ENCODE data around the gene FUCA2.
A peak's percentile ranks its signal among the peaks of the same experiment; 100 is the strongest.

The FUCA2 gene, protein sequence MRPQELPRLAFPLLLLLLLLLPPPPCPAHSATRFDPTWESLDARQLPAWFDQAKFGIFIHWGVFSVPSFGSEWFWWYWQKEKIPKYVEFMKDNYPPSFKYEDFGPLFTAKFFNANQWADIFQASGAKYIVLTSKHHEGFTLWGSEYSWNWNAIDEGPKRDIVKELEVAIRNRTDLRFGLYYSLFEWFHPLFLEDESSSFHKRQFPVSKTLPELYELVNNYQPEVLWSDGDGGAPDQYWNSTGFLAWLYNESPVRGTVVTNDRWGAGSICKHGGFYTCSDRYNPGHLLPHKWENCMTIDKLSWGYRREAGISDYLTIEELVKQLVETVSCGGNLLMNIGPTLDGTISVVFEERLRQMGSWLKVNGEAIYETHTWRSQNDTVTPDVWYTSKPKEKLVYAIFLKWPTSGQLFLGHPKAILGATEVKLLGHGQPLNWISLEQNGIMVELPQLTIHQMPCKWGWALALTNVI

DNA sequence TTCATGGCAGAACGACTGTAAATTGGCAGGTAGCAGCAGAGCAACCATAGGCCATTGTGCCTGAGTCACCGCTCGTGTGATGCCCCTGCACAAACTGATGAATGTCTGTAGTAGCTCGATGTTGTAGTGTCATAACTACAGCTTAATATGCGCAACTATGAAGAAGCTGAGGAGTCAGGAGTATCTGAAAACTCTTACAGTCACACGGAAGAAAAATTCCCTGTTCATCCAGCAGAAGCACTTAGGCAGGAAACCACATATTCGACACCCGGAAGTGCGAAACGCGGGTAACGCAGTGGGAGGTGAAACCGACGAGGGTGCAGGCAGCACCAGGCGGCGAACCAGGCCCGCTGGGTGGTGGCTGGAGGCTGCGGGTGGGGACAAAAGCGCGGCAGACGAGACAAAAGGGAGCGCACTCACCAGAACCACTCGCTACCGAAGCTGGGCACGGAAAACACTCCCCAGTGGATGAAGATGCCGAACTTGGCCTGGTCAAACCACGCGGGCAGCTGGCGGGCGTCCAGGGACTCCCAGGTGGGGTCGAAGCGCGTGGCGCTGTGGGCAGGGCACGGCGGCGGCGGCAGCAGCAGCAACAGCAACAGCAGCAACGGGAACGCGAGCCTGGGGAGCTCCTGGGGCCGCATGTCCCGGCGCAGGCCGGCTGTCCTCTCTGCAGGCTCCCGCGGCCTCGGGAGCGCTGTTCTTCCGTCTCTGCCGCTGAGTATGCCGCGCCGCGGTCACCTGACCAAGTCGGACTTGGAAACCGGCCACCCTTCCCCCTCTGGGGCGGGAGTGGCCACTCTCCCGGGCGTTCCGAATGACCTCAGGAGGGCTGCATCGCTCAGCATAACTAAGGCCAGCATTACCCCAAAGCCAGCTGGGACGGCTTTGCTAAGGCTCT, at the start of gene FUCA2:
Gene FUCA2 (minus strand): TSS at position 730 of the 901 bp plus-strand sequence. CDS start 86 bp downstream, at position 644.
- DNase-seq (ENCODE audit: low read depth) = peak; percentile 35

DNA sequence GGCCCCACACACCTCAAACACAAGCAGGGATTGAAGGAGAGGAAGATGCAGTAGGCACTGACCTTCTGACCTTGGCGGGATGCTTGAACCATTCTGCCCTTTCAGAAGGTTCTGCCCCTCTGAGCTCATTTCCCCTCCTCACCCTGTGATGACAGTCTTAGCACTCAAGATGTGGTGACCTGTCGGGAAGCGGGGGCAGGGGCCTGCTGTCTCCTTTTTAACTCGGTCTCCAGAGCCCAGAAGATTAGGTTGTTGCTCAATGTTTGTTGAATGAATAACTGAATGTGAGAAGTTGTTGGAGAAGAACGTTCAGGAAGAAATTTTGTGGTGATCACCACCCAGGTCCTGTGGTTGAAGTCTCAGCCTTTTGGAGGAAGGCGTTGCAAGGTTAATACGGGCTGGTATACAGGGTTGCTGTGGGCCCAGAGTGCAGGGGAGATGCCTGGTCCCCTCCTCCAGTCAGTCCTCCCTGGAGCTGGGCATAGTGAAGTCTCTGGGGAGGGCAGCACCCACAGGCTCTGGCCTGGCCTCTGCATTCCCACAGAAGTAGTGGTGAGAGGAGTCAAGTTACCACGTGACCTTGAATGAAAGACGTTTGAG, 49.7 kb upstream of the FUCA2 start:
- no peak for DNase-seq (ENCODE audit: low read depth)

DNA sequence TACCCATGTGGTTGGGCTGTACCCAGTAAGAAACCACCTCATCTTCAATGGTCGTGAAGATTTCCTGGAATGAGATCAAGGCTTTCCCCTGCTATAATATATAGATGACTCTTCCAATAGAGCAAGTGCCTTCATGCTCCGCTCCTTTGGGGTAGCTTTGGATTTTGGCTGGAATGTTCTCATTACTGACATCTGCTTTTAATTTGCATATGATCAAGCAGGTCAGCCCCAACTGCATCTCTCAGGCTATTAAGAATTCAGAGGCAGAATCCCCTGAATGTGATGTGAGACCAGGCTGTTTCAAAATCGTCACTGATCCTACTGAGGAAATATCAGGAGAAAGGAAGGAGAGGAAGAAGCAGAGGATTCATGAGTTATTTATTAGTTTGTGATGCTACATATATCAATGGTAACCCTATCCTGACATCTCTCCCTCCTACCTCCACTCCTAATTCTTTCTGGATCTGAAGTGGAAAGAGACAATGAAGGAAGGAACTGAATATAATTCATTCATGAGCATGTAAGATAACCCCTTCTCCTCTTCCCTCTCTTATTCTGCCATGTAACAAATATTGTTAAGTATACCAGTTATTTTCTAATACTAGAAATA, 47.6 kb upstream of the FUCA2 start:
- no peak for DNase-seq (ENCODE audit: low read depth)

DNA sequence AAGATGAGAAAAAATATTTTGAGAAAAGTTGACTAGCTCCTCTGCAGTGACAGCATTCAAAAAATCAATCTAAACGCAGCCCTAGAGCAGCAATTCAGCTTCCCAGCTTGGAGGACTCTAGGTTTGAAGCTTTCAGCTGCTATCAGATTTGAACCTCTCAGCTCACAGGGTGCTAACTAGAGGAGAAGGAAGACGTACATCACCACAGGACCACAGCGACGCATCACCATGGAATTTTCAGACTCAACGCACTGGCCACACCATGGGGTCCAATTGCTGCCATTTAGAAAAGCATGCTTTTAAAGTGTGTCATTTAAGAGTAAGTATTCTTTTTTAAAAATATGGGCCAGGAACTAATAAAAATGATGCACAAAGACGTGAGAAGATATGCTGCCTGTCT, 45.0 kb upstream of the FUCA2 start:
- no peak for DNase-seq (ENCODE audit: low read depth)

DNA sequence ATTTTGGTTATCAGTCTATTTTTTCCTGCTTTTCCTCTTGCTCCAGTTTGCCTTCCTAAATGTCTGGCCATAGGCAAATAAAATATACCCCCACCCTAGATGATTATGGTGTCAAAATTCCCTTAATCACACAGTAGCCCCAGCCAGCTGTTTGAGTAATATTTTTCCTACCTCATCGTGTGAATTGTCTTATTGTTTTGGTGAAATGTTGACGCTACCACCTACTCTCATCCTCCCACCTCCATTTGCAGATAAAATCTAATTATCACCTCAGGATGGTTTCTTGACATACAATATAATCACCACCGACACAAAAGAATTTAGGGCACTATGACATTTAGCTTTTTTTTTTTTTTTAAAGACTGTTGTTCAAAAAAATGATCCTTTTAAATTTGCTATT, 44.1 kb upstream of the FUCA2 start:
- DNase-seq (ENCODE audit: low read depth) = no peak

DNA sequence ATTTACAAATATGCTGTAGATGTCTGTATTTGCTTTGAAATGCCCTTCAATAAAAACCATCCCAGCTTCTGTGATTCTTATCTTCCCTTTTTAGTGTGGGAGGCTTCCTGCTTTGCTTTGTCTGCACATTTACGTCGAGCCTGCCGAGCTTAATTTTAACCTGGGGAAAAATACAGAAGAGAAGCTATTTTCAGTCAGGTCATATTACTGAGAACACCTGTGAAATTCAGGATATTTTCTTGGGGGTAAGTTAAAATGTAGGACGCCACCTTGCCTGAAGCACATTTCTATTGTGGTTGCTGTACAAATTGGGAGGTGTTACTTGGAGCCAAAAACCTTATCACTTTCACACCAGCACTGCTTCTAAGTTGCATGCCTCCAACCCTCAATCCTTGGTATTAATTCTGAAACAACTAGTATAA, 43.6 kb upstream of the FUCA2 start:
- DNase-seq (ENCODE audit: low read depth) = no peak

DNA sequence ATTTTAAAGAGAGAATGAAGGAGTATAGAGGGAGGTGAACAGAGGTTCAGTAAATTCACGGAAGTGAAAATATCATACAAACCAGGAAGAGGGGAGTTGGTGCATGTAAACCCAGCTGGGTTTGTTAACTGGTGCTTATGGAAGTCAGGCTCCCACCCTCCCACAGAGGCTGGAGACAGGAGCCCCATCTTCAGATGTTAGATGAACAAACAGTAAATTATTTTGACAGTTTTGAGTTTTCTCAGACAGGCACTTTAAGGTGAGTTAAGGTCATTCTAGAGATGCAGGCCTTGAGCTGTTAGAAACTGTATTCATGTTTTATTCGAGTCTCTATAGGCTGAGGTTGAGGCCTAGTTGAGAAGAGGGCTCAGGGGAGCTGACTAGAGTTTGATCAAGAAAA, 41.8 kb upstream of the FUCA2 start:
- DNase-seq (ENCODE audit: low read depth) = no peak

DNA sequence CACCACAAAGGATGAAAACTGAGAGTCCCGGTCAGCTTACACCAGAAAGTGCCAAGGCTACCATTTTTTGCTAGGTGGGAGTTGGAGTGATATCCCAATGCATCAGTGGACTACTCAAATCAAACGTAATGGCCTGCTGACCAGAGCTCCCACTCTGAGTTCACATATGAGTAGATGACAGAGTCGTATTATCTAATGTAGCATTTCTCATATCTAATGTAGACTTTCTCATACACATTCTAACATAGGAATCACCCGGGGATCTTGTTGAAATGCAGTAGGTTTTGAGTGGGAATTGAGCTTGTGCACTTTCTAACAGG, 38.4 kb upstream of the FUCA2 start:
- no peak for DNase-seq (ENCODE audit: low read depth)

DNA sequence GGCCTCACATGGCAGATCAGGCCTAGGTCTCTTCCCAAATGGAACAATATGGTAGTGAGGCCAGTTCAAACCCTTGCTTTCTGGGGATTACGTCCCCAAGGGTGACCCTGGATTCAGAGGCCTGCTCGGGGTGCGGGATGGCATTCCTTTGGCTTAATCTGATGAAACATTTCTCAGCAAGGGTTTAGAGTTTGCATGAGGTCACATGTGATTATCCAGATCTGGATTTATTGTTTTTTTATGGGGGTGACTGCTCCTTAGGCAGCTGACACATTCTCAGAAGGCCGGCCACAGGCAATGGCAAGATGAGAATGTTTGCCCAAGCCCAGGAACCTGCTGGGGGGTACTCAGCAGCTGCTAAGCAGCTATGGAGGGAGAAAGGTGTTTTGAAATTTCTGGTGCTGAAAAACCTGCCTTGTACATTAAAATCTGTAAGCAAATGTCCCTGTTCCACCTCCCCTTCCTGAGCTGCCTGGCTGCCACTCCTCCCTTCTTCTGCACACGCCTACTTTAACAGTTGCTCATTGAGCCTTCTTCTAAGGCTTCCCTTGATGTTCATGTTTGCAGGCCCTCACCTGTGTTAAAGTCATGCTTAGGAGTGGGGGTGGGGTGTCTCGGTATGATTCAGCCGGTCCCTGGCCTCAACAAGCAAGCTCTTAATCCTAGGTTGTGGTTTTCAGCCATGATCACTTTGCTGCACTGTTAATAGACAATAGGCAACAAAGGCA, 37.9 kb upstream of the FUCA2 start:
- no peak for DNase-seq (ENCODE audit: low read depth)

DNA sequence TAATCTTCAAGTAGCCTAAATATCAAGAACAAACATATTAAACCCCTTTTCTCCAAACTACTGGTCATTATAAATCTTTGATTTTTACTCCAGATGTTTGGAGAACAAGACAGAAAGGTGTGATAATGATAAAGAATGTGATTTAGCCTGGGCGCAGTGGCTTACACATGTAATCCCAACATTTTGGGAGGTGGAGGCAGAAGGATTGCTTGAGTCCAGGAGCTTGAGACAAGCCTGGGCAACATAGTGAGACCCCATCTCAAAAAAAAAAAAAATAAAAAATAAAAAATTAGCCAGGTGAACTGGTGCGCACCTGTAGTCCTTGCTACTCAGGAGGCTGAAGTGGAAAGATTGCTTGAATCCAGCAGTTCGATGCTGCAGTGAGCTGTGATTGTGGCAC, 35.1 kb upstream of the FUCA2 start:
- no peak for DNase-seq (ENCODE audit: low read depth)

DNA sequence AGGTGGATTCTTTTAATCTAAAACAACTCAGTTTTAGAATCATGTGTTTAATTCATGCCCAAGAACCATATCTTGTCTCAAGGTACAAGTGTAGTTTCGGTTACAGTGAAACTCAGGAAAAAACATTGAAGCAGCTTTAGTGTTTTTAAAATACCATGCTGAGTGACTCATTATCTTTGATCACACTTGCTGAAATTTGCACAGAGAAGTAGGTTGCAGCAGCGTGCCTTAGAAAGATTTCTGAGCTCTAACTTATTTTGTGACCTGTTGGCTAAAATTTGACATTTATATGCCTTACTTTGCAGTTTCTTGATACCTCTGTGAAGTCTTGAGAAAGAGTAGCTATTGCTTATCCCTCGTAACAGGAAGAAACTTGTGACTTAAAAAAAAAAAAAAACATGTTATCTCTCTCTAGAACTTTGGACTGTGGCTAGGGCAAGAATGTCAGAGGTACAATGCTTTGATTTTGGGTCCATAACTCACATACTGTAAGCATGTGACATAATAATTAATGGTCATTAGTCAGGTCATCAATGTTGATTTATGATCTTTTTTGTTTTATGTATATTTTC, 34.5 kb upstream of the FUCA2 start:
- DNase-seq (ENCODE audit: low read depth) = no peak

DNA sequence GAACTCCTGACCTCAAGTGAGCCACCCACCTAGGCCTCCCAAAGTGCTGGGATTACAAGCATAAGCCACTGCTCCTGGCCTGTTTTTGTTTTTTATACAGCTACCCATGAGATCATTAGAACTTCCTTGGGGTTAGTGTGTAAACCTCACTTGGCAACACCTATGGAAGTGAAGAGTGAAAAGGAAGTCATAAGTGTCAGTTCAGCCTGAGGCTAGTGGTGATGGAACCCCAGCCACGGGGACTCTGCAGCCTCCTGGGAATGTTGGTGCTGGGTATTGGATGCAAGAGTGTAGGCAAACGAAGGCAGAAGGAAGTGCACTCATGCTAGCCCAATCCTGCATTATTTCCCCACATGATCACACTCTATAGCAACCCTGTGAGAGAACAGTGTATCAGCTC, 33.6 kb upstream of the FUCA2 start:
- DNase-seq (ENCODE audit: low read depth) = no peak

DNA sequence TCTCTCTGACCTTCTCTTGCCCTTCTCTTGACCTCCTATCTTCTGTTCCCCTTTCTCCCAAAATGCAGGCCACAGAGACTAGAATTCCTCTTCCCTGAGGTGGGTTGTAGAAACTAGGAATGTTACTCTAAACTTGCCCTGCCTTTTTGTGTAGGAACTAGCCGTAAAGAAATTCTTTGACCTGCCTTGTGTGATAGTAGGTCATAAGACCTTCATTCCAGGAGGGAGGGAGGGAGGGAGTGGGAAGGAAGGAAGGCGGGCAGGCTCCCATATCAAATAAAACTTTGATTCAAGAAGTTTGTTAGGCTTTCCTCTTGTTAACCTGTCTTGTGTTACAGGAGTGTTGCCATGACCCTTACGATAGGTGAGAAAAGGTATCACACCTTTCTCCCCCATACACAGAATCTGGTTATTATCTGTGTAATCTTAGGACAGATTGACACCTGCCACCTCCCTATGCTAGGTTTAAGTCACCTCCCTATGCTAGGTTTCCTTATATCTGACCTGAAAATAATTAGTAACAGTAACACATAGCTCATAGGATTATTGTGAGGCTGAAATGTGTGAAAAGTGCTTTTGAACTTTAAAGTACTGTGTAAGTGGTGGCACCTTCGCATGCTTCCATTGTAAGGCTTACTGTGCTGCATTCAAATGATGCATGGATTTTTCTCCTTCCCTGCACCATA, 32.6 kb upstream of the FUCA2 start:
- DNase-seq (ENCODE audit: low read depth) = no peak

DNA sequence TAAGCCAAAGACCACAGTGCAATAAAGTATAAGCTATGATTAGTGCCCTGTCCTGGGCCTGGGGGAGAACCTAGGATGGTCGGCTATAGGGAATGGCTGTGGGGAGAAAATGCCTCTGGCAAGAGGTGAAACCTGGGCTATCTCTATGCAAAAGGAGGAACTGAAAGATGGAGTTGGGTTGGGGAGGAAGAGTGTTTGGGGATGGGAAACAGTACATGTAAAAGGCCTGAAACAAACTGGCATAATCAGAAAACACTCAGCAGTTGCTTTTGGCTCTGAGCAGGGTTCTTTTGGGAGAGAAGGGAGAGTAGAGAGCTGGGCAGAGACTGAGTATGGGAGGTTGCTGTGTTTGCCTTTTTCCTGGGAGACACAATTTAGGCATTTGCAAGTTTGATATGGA, 31.9 kb upstream of the FUCA2 start:
- DNase-seq (ENCODE audit: low read depth) = no peak

DNA sequence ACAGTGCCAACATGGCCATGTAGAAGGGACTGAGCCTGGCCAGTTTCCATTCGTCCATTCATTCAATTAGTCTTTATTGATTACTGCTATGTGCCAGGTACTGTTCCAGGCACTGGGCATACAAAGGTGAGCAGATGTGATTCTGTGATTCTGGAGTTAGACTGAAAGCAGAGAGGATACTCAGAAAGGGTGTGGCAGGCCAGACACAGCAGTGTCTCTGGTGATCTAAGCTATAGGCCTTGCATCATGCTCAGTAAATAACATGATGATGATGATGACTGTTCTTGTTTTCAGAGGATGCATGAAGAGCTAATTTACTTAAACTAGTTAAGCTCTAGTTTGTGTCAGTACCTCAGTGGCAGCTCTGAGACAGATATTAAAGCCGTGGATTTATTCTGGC, 31.4 kb upstream of the FUCA2 start:
- DNase-seq (ENCODE audit: low read depth) = no peak

DNA sequence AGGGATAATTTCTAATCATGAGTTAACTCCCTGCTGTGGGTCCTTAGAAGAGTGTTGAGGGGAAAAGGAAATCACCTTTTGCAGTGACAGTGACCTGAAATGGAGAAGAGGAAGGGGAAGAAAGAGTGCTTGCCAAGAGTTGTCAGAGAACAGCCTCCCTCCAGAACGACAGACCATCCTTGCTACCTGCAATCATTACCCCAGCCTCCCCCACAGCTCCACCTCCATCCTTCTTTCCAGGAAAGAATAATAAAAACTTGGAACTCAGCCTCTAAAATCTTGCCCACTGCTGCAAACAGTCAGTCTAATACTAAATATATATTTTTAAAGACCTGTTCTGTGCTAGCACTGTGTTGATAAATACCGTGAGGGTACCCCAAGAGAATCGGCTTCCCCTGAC, 28.7 kb upstream of the FUCA2 start:
- no peak for DNase-seq (ENCODE audit: low read depth)

DNA sequence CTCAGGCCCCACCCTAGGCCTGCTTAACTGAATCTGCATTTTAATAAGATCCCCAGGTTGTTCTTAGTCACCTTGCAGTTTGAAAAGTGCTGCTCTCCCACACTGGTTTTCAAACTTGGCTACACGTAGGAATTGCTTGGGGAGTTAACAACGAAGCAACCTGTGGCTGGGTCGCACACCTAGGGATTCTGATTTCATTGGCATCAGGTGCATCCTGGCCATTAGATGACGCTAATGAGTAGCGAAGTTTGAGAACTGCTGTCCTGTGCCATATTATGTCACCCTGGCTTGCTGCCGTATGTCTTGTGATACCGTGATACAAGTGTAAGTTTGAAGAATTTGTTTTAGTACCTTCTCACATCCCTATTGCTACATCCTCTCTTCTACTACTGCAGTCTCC, 28.2 kb upstream of the FUCA2 start:
- DNase-seq (ENCODE audit: low read depth) = no peak

DNA sequence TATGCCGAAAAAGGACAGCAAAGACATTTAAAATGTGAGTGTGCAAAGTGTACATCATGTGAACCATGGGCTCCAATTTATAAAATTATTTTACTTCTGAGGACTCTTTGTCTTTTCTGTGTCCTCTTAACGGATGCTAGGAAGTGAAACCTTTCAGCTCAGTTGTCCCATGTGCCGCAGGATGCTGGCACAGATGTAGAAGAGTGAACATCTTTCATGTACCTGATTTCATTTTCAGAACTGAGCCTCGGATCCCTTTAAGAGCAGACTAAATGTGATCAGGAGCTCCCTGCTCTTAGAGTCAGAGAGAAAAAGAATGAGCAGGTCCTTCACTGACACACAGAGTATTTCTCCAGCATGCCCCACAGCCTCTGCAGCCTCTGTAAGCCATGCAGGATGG, 27.6 kb upstream of the FUCA2 start:
- no peak for DNase-seq (ENCODE audit: low read depth)

DNA sequence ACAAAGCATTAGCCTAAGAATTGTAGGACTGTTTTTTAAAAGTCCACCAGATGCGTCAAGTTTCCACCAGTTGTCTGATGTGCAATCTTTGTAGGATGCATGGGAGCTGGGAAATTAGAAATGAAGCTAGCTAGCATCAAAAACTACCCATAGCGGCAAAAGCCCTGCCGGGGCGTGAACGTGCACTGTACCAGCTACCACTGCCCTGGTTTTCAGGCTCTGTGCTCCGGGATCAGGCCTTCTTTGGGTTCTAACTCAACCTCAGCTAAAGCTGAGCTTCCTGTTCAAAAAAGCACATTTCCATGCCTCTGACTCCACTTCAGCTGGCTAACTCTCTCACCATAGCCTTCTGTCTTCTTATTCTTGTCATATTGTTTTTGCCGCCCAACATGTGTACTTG, 26.9 kb upstream of the FUCA2 start:
- DNase-seq (ENCODE audit: low read depth) = no peak

DNA sequence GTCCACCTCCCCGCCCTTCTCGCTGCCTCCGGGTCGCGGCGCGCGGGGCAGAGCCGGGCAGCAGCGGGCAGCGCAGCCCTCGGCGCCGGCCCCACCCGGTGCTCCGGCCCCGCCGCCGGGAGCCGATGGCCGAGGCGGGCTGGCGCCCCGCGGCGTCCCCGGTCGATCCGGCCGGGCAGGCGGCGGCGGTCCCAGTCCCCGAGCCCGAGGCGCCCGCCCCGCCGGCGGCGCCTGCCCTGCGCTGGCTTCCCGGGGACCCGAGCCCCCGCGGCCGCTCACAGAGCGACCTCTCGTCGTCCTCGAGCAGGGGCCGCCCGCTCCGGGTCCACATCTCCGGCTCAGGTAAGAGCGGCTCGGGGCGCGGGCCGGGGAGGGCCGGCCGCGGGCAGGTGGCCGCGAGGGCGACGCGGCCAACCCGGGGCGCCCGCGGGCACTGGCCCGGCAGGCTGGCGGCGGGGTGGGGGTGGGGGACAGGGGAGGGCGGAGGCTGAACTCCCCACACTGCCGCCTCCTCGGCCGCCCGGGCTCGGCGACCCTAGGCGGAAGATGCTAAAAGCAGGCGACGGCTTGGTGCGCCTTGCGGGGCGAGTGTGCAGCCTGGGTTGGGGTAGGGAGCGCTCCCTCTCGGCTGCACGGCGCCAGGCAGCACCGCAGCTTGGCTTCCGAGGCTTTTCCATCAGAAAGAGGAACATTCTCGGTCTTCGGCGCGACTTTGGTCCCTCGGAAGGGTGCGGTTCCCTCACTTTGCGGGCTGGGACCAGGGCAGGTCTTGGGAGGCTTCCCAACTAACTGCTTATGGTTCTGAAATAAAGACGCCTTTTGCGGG, 25.6 kb upstream of the FUCA2 start:
- DNase-seq (ENCODE audit: low read depth) = peak; percentile 23
